Left renal cortex interstitium (tissue), 4 donors: Measurements from ENCODE around the gene NSUN3. TPM values are rescaled to one million over a fixed set of nuclear protein-coding genes. Genes with fewer than 3 reads are reported as not detected.

Experiments used
- DNase-seq, 4 donors: peaks; one replicate each; pipeline ENCODE4 v3.0.0-alpha.2; 2013; ENCODE audit warnings: low read depth in 4 of 4, low spot score in 2 of 4, missing footprints in 1 of 4
- polyA plus RNA-seq, 4 donors: library from polyadenylated mRNA; unstranded; fragments of 120-200 nt; gene quantifications; one replicate each; pipeline ENCODE4 v1.2.1, GENCODE V29; 2013; ENCODE audit not compliant: insufficient read length in 4 of 4

Gene NSUN3
- polyA plus RNA-seq, 4 donors: 10.9 to 13.9 (median 12.8) TPM

GRCh38 chr3:94117729-94118128 lies 54.9 kb downstream of the NSUN3 start:
- no peak for DNase-seq

- no peak for DNase-seq
Measured at GRCh38 chr3:94118390-94118789, 55.5 kb downstream of the NSUN3 start.

GRCh38 chr3:94121161-94121560 lies 58.3 kb downstream of the NSUN3 start:
- no peak for DNase-seq

- no peak for DNase-seq
Measured at GRCh38 chr3:94127115-94127514, 64.3 kb downstream of the NSUN3 start.

- DNase-seq: no peak
Measured at GRCh38 chr3:94130690-94131089, 67.8 kb downstream of the NSUN3 start.

- DNase-seq: no peak
Measured at GRCh38 chr3:94132777-94133176, 69.9 kb downstream of the NSUN3 start.

GRCh38 chr3:94136133-94136532 lies 73.3 kb downstream of the NSUN3 start:
- no peak for DNase-seq

- no peak for DNase-seq
Measured at GRCh38 chr3:94137377-94137776, 74.5 kb downstream of the NSUN3 start.

GRCh38 chr3:94146455-94146854 lies 83.6 kb downstream of the NSUN3 start:
- no peak for DNase-seq

GRCh38 chr3:94147012-94147411 lies 84.2 kb downstream of the NSUN3 start:
- DNase-seq: no peak

- DNase-seq: no peak
Measured at GRCh38 chr3:94150113-94150512, 87.3 kb downstream of the NSUN3 start.

- no peak for DNase-seq
Measured at GRCh38 chr3:94156626-94157025, 93.8 kb downstream of the NSUN3 start.

GRCh38 chr3:94158512-94158911 lies 95.7 kb downstream of the NSUN3 start:
- DNase-seq: no peak

- no peak for DNase-seq
Measured at GRCh38 chr3:94159062-94159828, 96.4 kb downstream of the NSUN3 start.

GRCh38 chr3:94162700-94163099 lies 99.8 kb downstream of the NSUN3 start:
- no peak for DNase-seq

GRCh38 chr3:94167346-94167745 lies 104.5 kb downstream of the NSUN3 start:
- DNase-seq: no peak

- DNase-seq: no peak
Measured at GRCh38 chr3:94167796-94168195, 104.9 kb downstream of the NSUN3 start.

- no peak for DNase-seq
Measured at GRCh38 chr3:94171954-94172353, 109.1 kb downstream of the NSUN3 start.

- DNase-seq: no peak
Measured at GRCh38 chr3:94172695-94173310, 109.9 kb downstream of the NSUN3 start.

GRCh38 chr3:94173673-94174434 lies 111.0 kb downstream of the NSUN3 start:
- DNase-seq: no peak

- DNase-seq: no peak
Measured at GRCh38 chr3:94175677-94176076, 112.8 kb downstream of the NSUN3 start.
